Prostate gland (tissue), 2 donors: ENCODE measurements around the gene KCNK5. TPM values are rescaled to one million over a fixed set of nuclear protein-coding genes. Genes with fewer than 3 reads are reported as not detected.

Experiments
- DNase-seq: peaks from one replicate; pipeline ENCODE4 v3.0.0-alpha.2; 2019; ENCODE audit warnings: low spot score
- H3K27ac ChIP-seq, 2 donors: fragments of 200-600 bp; sonication (generic); 2 replicates each; pipeline ENCODE4 v1.5.1; 2017 to 2019
- H3K27me3 ChIP-seq: fragments of 200-600 bp; sonication (generic); replicated peaks from 2 replicates; pipeline ENCODE4 v1.5.1; 2019; ENCODE audit not compliant: insufficient read depth
- H3K36me3 ChIP-seq, 2 donors: fragments of 200-600 bp; sonication (generic); 1 replicate in 1 of 2; 2 replicates in 1 of 2; pipeline versions ENCODE4 v1.5.1 to v1.8.1; 2017 to 2019
- H3K4me1 ChIP-seq: fragments of 200-600 bp; sonication (generic); replicated peaks from 2 replicates; pipeline ENCODE4 v1.5.1; 2019
- H3K4me3 ChIP-seq, 2 donors: fragments of 200-600 bp; sonication (generic); 2 replicates each; pipeline ENCODE4 v1.5.1; 2017 to 2019
- H3K9me3 ChIP-seq: fragments of 200-600 bp; sonication (generic); 2 replicates; pipeline ENCODE4 v1.5.1; 2017
- POLR2A ChIP-seq: fragments of 450-650 bp; IDR thresholded peaks from one replicate; pipeline ENCODE4 v1.6.1; 2016; ENCODE audit warnings: antibody characterized with exemption, mild to moderate bottlenecking
- POLR2AphosphoS5 ChIP-seq: sonication (generic); formaldehyde crosslinking; IDR thresholded peaks from one replicate; pipeline ENCODE4 v1.6.1; 2017; ENCODE audit warnings: antibody characterized with exemption
- WGBS: methylation state at CpG from one replicate; pipeline ENCODE4 v1.1.5; 2018; 5-methylcytosine and 5-hydroxymethylcytosine counted together
- intact Hi-C: fragments of 100-400 bp; cut with DNase I; formaldehyde crosslinking; loops from one replicate; pipeline ENCODE4 v1.14.2; 2022
- total RNA-seq, 2 donors: library from RNA; depleted of rRNA; stranded (reverse); fragments of >200 nt; gene quantifications; one replicate each; pipeline ENCODE4 v1.1.0, GENCODE V29; 2016
- TF ChIP-seq, protein P1 (sequence below), 4 experiments: fragments of 200-600 bp in 2 of 4; fragments of 450-650 bp in 2 of 4; sonication (generic) in 2 of 4; IDR thresholded peaks; 1 replicate in 3 of 4; 2 replicates in 1 of 4; pipeline ENCODE4 v1.5.1; 2016 to 2019; ENCODE audit warnings: antibody characterized with exemption in 4 of 4, mild to moderate bottlenecking in 2 of 4, moderate library complexity in 2 of 4

The KCNK5 gene
- total RNA-seq, 2 donors from 2014 or later, result 1.8 to 2.7 TPM

DNA sequence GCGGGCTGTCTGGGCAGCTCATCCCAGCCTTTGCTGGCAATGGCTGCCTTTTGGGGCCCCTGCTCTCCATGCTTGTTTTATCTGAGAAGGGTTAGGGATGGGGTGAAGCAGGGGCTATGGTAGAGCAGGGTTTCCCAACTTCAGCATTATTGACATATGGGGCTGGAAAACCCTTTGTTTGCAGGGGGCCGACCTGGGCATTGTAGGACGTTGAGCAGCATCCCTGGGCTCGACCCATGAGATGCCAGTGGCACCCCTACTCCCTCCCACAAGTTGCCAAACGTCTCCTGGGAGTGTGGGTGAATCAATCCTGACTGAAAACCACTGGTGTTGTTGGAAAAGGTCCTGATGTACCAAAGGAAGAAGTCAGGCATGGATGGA lies 56.9 kb downstream of the KCNK5 start:
- Histone ChIP-seq H3K27me3 (no peaks in the 10 kb centered on the region), H3K27ac (no peak overlapping the region), H3K36me3 (no peaks in the 10 kb centered on the region), H3K9me3 (no peaks in the 10 kb centered on the region), H3K4me1 (no peaks in the 10 kb centered on the region), H3K4me3 (no peak overlapping the region)
- no peak for DNase-seq
- intact Hi-C loops, result no loop called here
- WGBS, result 73% methylated on average over 5 of the region's 5 CpGs
- TF ChIP-seq, protein P1, sequence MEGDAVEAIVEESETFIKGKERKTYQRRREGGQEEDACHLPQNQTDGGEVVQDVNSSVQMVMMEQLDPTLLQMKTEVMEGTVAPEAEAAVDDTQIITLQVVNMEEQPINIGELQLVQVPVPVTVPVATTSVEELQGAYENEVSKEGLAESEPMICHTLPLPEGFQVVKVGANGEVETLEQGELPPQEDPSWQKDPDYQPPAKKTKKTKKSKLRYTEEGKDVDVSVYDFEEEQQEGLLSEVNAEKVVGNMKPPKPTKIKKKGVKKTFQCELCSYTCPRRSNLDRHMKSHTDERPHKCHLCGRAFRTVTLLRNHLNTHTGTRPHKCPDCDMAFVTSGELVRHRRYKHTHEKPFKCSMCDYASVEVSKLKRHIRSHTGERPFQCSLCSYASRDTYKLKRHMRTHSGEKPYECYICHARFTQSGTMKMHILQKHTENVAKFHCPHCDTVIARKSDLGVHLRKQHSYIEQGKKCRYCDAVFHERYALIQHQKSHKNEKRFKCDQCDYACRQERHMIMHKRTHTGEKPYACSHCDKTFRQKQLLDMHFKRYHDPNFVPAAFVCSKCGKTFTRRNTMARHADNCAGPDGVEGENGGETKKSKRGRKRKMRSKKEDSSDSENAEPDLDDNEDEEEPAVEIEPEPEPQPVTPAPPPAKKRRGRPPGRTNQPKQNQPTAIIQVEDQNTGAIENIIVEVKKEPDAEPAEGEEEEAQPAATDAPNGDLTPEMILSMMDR (IDR thresholded peaks at IDR 0.05), result no peak
- TF ChIP-seq POLR2AphosphoS5 (no peak), POLR2A (no peak)

DNA sequence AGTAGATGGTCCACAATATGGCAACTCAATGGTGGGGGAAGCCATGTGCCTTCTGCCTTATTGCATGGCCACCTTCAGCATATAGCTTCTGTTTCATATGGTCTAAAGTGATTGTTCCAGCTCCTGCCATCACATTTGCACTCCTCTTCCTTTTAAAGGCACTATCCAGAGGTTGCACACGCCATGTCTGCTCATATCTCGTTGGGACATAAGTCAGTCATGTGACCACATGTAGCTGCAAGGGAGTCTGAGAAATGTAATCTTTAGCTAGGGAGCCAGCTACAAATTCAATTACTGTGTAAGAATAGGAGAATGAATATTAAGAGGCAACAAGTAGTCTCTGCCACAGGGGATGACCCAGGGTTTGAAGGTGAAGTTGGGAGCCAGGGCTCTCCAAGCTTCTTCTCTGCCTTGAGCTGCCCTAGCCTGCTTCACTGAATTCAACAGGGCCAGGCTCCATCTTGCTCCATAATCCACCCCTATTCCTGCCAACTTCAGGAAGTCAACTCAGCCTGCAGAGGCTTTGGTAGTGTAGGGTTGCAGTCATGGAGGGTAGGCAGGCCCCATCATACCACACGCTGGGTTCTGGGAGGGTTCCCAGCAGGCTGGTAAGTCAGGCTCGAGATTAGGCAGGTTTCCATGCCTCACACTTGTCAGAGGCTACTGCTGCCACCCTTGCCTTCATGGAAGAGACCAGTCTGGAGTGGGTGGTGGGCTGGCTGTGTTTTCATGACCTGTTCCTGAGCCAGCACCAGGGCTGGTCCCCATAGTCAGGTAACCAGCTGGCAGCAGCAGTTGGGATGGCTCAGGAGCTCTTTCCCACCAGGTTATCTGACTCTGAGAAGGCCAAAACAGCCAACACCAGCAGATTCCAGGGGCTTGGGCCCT lies 57.5 kb downstream of the KCNK5 start:
- Histone ChIP-seq H3K4me3 (no peak overlapping the region), H3K36me3 (no peaks in the 10 kb centered on the region), H3K4me1 (no peaks in the 10 kb centered on the region), H3K27ac (no peak overlapping the region), H3K27me3 (no peaks in the 10 kb centered on the region), H3K9me3 (no peaks in the 10 kb centered on the region)
- no peak for DNase-seq
- 92% methylated on average over 4 of the region's 4 CpGs for WGBS
- intact Hi-C loops, result no loop called here
- TF ChIP-seq, protein P1 (IDR thresholded peaks at IDR 0.05), result no peak
- TF ChIP-seq POLR2A (no peak), POLR2AphosphoS5 (no peak)

DNA sequence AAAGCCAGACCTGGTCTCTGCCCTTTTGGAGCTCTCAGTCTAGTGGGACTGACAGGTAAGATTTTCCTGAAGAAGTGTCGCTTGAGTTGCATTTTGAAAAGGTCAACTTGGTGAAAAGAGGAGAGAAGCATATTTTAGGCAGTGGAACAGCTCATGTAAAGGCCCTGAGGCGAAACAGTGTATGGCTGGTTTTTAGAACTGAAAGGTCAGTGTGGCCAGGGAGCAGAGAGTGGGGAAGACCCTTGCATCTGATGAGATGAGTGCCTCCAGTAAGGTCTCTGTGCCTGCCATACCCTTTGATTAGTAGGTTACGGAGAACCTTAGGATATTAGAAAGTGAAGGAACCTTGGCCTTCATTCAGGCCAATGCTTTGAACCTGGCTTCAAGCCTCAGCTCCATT lies 58.4 kb downstream of the KCNK5 start:
- Histone ChIP-seq H3K36me3 (no peaks in the 10 kb centered on the region), H3K9me3 (no peaks in the 10 kb centered on the region), H3K4me3 (no peak overlapping the region), H3K4me1 (no peaks in the 10 kb centered on the region), H3K27me3 (no peaks in the 10 kb centered on the region), H3K27ac (no peak overlapping the region)
- DNase-seq, result no peak
- no peak for TF ChIP-seq POLR2AphosphoS5
- no peak for TF ChIP-seq POLR2A
- TF ChIP-seq, protein P1 (IDR thresholded peaks at IDR 0.05), result no peak
- intact Hi-C loops, result no loop called here
- 99% methylated on average over 3 of the region's 3 CpGs for WGBS

DNA sequence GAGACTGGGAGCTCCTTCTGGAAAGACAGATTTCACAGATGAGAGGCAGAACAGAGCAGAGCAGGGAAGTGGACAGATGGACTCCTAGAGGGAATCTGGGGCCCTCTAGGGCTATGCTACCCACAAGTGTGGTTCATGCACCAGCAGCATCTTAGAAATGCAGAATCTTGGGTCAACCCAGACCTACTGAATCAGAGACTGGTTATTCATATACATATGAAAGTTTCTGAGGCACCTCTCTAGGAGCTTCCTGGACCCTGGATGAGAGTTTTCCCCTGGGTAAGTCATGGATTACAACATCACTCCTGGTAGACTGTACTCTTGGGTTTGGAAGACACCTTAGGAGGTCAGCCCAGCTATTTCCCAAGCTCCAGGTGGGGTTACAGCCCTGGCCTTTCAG lies 58.9 kb downstream of the KCNK5 start:
- Histone ChIP-seq H3K9me3 (no peaks in the 10 kb centered on the region), H3K27me3 (no peaks in the 10 kb centered on the region), H3K36me3 (no peaks in the 10 kb centered on the region), H3K4me1 (no peaks in the 10 kb centered on the region), H3K27ac (no peak overlapping the region), H3K4me3 (no peak overlapping the region)
- TF ChIP-seq, protein P1 (IDR thresholded peaks at IDR 0.05), result no peak
- no peak for TF ChIP-seq POLR2AphosphoS5
- intact Hi-C loops, result no loop called here
- no peak for DNase-seq
